ENCODE data around the gene ISG15.
A peak's percentile ranks its signal among the peaks of the same experiment; 100 is the strongest.
"Not testable (repeated sequence)": the region's sequence is repeated elsewhere in the genome, so short reads cannot be mapped to it uniquely, and the experiment has no call there.

The ISG15 gene

DNA sequence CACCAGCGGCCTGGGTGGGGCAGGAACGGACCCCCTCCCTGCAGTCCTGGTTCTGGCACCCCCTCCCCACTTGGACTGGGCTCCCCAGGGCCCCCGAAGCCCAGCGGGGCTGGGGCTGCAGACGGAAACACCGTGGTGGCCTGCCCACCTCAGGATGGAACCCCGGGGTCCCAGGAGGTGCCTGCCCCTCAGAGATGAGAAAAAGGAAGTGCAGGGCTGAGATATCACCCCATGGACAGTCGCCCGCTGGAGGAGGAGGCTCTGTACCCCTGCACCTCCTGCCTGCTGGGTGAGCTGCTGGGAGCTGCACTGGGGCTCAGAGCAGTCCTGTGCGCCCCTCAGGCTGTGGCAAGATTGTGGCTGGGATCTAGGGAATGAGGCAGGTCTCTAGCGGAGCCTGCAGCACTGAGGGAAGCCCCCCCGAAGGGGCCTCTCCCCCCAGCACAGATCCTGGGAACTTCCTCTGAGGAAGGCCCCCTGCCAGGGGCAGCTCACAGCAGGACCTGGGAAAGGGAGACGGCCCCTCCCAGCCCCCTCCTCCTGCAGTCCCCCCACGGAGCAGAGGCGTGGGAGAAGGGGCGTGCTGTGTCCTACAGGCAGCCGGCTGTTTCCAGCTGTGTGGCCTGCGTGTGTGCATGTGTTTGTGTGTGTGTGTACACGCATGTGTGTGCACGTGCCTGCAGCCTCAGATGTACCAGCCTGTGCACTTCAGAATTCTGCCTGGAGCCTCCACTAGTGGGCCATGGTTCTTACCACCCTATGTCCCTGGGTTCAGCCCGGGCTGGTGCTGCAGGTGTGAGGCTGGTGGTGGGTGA is 13.5 kb downstream of the ISG15 start:
- DNase-seq (ENCODE audit: low read depth in 1 of 2, low spot score in 1 of 2): no peak

DNA sequence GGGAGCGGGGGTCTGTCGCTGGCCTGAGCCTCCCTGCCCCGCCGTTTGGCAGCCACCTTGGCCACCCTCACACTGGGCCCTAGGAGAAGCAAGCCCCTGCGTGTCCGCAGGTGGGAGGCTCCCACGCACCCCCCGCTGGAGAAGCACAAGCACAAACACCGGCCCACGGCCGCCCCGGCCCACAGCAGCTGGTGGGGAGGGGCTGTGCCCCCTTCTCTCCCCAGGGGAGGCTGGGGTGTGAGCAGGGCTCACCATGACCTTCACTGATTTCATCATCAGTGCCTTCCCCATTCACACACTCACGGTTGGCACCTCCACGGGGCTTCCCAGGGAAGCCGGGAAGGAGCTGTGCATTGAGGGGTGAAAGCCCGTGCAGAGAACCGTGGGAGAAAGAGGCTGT is 14.5 kb downstream of the ISG15 start:
- no peak for DNase-seq (ENCODE audit: low read depth in 1 of 2, low spot score in 1 of 2)

- not testable (repeated sequence) for DNase-seq (ENCODE audit: low read depth in 1 of 2, low spot score in 1 of 2)
These were observed 17.8 kb downstream of the ISG15 start for GRCh38 chr1:1030867-1031658.

GRCh38 chr1:1031659-1032235 is 18.4 kb downstream of the ISG15 start:
- no peak for DNase-seq (ENCODE audit: low read depth in 1 of 2, low spot score in 1 of 2)

GRCh38 chr1:1032424-1032823 is 19.1 kb downstream of the ISG15 start:
- no peak for DNase-seq (ENCODE audit: low read depth in 1 of 2, low spot score in 1 of 2)

DNA sequence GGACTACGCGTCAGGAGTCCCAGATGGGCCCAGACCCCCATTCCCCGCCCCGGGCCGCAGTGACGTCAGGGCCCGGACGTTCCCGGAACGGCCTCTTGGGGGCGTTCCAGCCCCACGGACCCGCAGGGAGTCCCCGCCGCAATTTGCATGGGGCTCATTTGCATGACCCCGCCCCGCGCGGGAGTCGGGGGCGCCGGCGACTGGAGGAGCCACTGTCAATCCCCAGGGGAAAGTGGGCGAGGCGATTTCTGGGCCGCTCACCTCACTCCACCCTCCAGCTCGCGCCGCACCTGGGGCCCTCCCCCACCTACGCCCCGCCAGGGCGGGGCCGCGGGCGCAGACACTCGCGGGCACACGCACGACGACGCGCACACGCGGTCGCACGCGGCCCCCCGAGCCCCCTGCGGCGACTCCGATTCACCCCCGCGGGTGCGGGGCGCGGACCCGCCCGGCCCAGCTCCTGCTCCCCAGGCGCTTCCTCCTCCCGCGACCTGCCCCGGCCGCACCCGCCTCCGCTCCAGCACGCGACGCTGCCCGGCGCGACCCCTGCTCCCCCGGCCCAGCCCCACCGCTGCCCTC is 19.8 kb downstream of the ISG15 start:
- DNase-seq (ENCODE audit: low read depth in 1 of 2, low spot score in 1 of 2): peak; percentile 52 to 82

DNA sequence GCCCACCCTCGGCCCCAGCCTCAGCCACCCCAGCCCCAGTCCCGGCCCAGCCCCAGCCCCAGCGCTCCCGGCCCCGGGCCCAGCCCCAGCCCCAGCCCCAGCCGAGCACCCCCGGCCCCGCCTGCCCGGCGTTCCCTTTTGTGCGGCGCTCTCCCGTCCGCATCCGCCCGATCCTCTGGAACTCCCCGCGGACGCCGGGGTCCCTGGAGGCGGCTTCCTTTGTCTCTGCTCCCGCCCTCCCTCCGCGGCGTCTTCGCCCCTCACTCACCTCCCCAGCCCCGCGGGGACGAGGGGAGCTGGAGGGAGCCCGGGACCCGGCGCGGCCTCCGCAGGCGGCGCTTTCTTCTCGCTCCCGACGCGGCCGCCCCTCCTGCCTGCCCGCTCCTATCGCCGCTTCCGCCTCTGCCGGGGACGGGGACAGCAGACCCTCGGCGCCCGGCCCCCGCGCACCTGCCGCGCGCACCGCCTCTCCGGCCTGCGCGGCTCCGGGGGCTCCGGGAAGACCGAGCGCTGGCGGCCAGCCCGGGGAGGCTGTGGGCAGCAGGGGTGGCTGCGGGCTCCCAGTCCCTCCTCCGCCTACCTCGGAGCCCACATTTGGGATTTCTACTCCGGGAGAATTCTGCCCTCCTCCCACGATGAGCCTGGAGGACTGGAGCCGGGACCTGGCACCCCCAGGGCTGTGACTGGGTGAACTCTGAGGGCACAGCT is 20.6 kb downstream of the ISG15 start:
- no peak for DNase-seq (ENCODE audit: low read depth in 1 of 2, low spot score in 1 of 2)

DNA sequence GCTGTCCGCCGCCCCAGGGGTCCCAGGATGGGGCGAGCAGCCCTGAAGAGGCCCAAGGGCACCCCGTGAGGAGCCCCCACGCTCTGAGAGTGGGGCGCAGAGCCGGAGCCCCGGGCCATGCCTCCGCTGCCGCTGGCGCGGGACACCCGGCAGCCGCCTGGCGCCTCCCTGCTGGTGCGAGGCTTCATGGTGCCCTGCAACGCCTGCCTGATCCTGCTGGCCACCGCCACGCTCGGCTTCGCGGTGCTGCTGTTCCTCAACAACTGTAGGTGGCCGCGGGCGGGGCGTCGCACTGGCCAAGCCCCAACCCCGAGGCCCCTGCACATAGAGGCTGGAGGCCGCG is 21.1 kb downstream of the ISG15 start:
- DNase-seq (ENCODE audit: low read depth in 1 of 2, low spot score in 1 of 2): no peak

DNA sequence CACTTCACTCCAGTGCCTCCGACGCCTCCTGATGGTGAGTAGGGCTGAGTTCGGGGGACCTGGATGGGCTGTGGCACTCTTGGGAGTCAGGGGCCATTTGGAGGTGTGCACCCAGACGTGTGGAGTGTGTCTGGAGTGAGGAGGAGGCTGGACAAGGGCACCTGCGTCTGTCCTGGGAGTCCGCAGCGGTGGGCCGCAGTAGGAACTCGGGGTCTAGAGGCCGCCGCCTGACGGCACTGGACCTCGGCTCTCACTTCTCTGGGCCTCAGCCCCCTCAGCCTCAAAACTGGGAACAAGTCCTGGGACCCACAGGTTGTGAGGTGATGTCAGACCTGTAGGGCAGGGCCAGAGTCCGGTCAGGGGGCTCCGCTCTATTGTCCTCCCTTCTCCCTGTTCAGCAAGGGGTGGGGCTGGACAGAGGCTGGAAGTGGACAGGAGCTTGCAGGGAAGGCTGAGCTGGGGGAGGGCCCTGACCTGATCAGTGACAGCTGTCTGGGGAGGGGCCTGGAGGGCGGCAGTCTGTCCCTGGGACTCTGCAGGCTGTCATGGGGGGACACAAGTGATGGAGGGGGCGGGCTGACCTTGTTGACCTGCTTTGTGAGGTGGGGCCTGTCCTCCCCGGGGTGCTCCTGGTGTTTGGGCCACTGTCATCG is 22.1 kb downstream of the ISG15 start:
- DNase-seq (ENCODE audit: low read depth in 1 of 2, low spot score in 1 of 2): no peak

DNA sequence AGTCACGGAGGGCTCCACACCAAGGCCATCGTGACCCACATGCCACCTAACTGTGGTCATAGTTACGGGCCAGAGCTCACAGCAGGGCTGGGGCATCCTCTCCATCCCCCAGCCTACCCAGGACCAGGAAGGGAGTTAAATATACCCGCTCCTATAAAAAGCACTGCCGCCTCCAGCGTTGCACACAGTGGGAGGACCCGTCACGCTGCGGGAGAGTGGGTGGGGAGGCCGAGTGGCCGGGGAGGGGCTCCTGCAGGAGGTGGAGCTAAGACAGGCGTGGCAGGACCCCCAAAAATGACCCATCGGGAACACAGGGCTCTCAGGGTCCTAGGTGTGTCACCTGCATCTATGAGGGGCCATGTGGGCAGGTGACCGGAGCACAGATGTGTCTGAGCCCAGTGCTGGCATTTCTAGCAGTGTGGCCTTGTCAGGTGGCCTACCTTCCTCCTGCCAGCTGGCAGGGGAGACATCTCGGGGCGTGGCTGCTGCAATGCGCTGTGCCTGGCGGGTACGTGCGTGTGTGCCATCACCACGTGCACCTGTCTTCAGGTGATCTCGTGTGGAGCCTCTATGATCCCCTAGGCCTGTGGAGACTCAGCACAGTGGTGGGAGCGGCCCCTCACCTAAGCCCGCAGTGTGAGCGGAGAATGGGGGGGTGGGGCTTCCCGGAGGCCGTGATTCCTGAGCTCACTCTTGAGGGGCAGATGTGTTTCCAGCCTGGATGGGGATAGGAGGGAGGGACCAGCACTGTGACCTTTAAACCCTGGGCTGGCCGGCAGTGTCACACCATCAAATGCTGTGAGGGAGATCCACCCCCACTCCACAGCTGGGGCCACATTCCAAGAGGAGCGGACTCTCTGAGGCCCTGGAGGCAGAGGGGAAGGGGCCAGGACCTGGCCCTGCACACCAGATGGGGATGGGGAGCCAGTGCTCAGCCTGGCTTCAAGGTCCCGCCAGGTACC is 24.4 kb downstream of the ISG15 start:
- no peak for DNase-seq (ENCODE audit: low read depth in 1 of 2, low spot score in 1 of 2)

DNA sequence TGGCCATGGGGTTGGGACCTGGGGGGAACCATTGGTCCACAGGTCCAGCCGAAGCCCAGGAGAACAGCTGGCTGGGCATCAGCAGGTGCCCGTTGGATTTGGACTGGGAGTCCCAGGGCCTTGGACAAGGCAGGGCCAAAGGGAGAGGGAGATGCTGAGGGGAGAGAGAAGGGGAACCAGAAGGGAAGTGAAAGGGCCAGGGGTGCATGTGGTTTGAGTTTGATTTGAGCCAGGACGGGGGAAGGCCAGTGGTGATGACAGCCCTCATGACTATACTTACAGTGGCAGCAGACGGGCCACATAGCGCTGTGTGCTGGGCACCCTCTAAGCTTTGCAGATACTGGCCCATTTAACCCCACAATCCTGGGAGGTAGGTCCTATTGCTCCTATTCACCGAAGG is 25.4 kb downstream of the ISG15 start:
- DNase-seq (ENCODE audit: low read depth in 1 of 2, low spot score in 1 of 2): no peak

DNA sequence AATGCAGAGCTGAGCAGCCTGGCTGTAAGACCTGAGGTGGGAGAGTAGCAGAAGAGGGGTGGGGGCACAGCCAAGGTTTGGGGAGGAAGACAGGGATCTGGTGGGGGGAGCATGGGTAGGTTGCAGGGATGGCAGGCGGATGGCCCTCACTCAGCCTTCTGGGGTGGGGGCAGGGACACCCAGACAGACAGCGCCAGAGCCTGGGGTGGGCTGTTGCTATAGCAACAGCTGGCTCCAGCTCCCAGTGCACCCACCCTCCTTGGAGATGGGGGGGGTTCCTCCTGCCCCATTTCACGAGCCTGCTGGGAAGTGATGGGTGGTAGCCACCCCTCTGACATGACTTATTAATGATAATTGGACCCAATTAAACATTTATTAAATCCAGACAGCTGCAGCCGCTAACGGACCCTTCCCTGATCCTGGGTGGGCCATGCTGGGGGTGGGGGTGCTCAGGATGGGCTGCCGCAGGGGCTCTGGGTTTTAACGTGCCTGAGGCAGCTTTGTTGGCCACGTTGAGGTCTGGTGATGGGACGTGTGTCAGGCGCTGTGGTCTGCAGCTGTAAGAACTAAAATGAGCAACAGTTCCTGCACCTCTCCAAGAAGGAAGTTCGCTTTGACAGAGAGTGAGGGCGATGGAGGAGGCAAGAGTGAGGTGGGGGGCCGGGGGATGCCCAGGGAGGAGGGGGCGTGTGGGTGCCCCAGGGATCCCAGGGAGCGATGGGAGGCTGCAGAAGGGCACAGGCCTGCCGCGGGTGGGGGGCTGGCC is 26.0 kb downstream of the ISG15 start:
- no peak for DNase-seq (ENCODE audit: low read depth in 1 of 2, low spot score in 1 of 2)

DNA sequence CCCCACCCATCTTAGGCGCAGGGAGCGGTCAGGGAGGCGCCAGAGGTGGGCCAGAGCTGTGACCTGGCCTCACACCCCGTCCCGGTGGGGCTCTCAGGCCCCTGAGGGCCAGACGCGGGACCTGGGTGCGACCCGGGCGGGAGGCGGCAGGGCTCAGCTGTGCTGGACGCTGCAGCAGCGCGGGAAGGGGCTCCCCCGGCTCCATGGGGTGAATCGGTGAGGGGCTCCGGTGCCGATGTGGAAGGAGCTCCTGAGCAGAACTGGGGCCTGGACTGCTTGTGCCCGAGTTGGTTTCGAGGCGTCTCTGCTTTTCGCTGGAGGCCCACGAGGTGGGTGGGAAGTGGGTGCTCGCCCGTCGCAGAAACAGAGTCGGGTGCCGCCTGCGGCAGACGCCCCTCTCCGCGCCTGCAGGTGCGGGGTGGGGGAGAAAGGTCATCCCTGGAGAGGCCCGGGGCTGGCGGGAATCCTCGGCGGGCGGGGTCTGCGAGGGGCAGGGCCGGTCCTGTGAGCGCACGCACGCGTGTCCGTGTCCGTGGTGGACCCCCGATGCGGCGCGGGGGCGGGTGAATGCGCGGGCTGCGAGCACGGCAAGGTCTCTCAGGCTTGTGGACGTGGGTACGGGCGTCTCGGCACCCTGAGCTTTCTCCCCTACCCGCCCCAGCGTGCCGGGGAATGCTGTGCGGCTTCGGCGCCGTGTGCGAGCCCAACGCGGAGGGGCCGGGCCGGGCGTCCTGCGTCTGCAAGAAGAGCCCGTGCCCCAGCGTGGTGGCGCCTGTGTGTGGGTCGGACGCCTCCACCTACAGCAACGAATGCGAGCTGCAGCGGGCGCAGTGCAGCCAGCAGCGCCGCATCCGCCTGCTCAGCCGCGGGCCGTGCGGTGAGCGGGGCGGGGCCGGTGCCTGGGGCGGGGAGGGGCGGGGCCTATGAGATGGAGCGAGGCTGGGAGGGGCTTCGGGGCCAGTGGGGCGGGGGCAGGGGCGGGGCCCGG is 27.0 kb downstream of the ISG15 start:
- peak; percentile 54 to 71 for DNase-seq (ENCODE audit: low read depth in 1 of 2, low spot score in 1 of 2)

- DNase-seq (ENCODE audit: low read depth in 1 of 2, low spot score in 1 of 2): no peak
These were observed 27.8 kb downstream of the ISG15 start for GRCh38 chr1:1041092-1041523.

DNA sequence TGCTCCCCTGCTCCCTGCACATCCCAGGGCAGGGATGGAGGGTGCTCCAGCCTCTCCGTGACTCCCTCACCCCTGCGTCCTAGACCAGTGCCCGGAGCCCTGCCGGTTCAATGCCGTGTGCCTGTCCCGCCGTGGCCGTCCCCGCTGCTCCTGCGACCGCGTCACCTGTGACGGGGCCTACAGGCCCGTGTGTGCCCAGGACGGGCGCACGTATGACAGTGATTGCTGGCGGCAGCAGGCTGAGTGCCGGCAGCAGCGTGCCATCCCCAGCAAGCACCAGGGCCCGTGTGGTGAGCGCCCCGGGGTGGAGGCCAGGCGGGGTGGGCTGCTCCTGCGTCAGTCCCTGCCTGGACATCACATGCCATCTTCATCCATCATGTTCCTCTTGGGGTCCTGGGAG is 28.6 kb downstream of the ISG15 start:
- no peak for DNase-seq (ENCODE audit: low read depth in 1 of 2, low spot score in 1 of 2)

DNA sequence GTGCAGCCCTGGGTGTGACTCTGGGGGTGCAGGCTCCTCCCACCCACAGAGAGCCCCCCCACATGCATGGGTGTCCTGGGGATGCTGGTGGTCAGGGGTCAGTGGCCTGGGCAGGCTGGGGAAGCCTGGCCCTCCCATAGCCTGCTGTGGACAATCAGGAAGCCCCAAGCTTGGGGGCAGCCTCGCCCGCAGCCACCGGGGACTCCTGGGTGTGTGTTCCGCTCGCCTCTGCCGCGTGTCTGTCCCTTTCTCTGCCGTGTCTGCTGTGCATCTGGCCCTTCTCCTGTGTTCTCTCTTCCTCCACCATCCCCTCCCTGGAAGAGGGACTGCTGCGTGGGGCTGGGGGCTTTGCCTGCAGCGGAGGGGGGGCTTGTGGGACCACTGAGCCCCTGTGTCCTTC is 29.5 kb downstream of the ISG15 start:
- DNase-seq (ENCODE audit: low read depth in 1 of 2, low spot score in 1 of 2): no peak

GRCh38 chr1:1043411-1043810 is 30.1 kb downstream of the ISG15 start:
- DNase-seq (ENCODE audit: low read depth in 1 of 2, low spot score in 1 of 2): no peak

DNA sequence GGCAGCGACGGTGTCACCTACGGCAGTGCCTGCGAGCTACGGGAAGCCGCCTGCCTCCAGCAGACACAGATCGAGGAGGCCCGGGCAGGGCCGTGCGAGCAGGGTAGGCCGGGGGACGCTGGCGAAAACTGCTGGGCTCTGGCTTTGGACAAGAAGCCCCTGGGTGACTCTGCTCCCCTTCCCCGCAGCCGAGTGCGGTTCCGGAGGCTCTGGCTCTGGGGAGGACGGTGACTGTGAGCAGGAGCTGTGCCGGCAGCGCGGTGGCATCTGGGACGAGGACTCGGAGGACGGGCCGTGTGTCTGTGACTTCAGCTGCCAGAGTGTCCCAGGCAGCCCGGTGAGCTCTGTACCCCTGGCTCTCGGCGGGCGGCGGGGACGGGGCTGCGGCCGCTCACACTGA is 30.6 kb downstream of the ISG15 start:
- DNase-seq (ENCODE audit: low read depth in 1 of 2, low spot score in 1 of 2): no peak
